ENCODE data around the gene YJEFN3. TPM values are rescaled to one million over a fixed set of nuclear protein-coding genes. Genes with fewer than 3 reads are reported as not detected.

YJEFN3 gene
- total RNA-seq, 1 experiment from 2014 or later = 11.1 TPM

- no peak for TF ChIP-seq FOXK1 (CRISPR knock-in tag; IDR thresholded peaks at IDR 0.05)
- no peak for TF ChIP-seq ETV6 (CRISPR knock-in tag; IDR thresholded peaks at IDR 0.05)
- CTCF ChIA-PET = interaction anchor here (0.5 to 1.8 kb wide), 3 partner anchors 18 to 531 kb away, joined by 3 to 6 read pairs (median 4); no protein-coding TSS in a partner anchor
- Mint-ChIP-seq H3K4me3 (no peak overlapping the region), H3K9me3 (no peaks in the 10 kb centered on the region), H3K36me3 (peaks cover 29% of the 10 kb centered on the region), H3K27me3 (ENCODE audit: low read depth) (no peaks in the 10 kb centered on the region), H3K4me1 (peaks cover 8% of the 10 kb centered on the region), H3K27ac (0 out of 2 replicates have a peak overlapping the region, but pooled peaks have one; percentile 40)
- POLR2A ChIA-PET = interaction anchor here (0.5 kb wide), 1 partner anchor 24 kb away, joined by 4 read pairs; no protein-coding TSS in a partner anchor
- ATAC-seq (peak; percentile 12), DNase-seq (ENCODE audit: low spot score) (no peak)
These were observed 20.5 kb upstream of the YJEFN3 start for GRCh38 chr19:19508217-19508616.

- ChIA-PET CTCF (interaction anchor here (0.6 to 1.2 kb wide), 5 partner anchors 20 to 168 kb away, joined by 3 to 7 read pairs (median 4); no protein-coding TSS in a partner anchor), POLR2A (interaction anchor here (0.5 to 0.6 kb wide), 2 partner anchors 111 to 349 kb away, joined by 3 to 7 read pairs; no protein-coding TSS in a partner anchor)
- Mint-ChIP-seq H3K9me3 (no peaks in the 10 kb centered on the region), H3K36me3 (peaks cover 15% of the 10 kb centered on the region), H3K27ac (peak overlapping the region; percentile 46; the same call in 1 of the 2 replicates), H3K4me1 (peaks cover 8% of the 10 kb centered on the region), H3K27me3 (ENCODE audit: low read depth) (no peaks in the 10 kb centered on the region), H3K4me3 (no peak overlapping the region)
- TF ChIP-seq ZNF121 (CRISPR knock-in tag; IDR thresholded peaks at IDR 0.05) (no peak), MXD4 (CRISPR knock-in tag; IDR thresholded peaks at IDR 0.05; ENCODE audit: borderline replicate concordance) (no peak), E2F5 (CRISPR knock-in tag; IDR thresholded peaks at IDR 0.05) (no peak), ELF4 (CRISPR knock-in tag; IDR thresholded peaks at IDR 0.05; ENCODE audit: low read depth) (no peak), MAX (CRISPR knock-in tag; IDR thresholded peaks at IDR 0.05) (no peak), ATF2 (CRISPR knock-in tag; IDR thresholded peaks at IDR 0.05; ENCODE audit: borderline replicate concordance, low read depth) (no peak), ATF6 (CRISPR knock-in tag; IDR thresholded peaks at IDR 0.05) (no peak), CREM (CRISPR knock-in tag; IDR thresholded peaks at IDR 0.05) (no peak), SOX15 (CRISPR knock-in tag; IDR thresholded peaks at IDR 0.05) (no peak), ERG (CRISPR knock-in tag; IDR thresholded peaks at IDR 0.05) (no peak), GRHL2 (CRISPR knock-in tag; IDR thresholded peaks at IDR 0.05; ENCODE audit: insufficient replicate concordance, severe bottlenecking) (no peak)
- DNase-seq (ENCODE audit: low spot score) (no peak), ATAC-seq (peak; percentile 68)
These were observed 18.3 kb upstream of the YJEFN3 start for GRCh38 chr19:19510432-19510831.

GRCh38 chr19:19513682-19514081 lies 15.0 kb upstream of the YJEFN3 start:
- no peak overlapping the region for H3K27ac Mint-ChIP-seq
- POLR2A ChIA-PET = no interaction called here
- no peak overlapping the region for H3K4me3 Mint-ChIP-seq
- no peaks in the 10 kb centered on the region for H3K9me3 Mint-ChIP-seq
- CTCF ChIA-PET = interaction anchor here (0.8 to 1.2 kb wide), 3 partner anchors 24 to 37 kb away, joined by 3 read pairs; no protein-coding TSS in a partner anchor
- H3K4me1 Mint-ChIP-seq = peaks cover 10% of the 10 kb centered on the region; the same call in 1 of the 2 replicates
- DNase-seq (ENCODE audit: low spot score) (no peak), ATAC-seq (no peak)
- H3K36me3 Mint-ChIP-seq = no peaks in the 10 kb centered on the region
- H3K27me3 Mint-ChIP-seq (ENCODE audit: low read depth) = no peaks in the 10 kb centered on the region
- no peak for TF ChIP-seq ZNF281 (CRISPR knock-in tag; IDR thresholded peaks at IDR 0.05)
- no peak for TF ChIP-seq PRRX2 (CRISPR knock-in tag; IDR thresholded peaks at IDR 0.05)
- no peak for TF ChIP-seq SOX15 (CRISPR knock-in tag; IDR thresholded peaks at IDR 0.05)
- no peak for TF ChIP-seq PREB (CRISPR knock-in tag; IDR thresholded peaks at IDR 0.05; ENCODE audit: borderline replicate concordance)
- TF ChIP-seq NR1H2 (CRISPR knock-in tag; IDR thresholded peaks at IDR 0.05) = no peak
- TF ChIP-seq ZMAT4 (CRISPR knock-in tag; IDR thresholded peaks at IDR 0.05) = no peak
- TF ChIP-seq ZNF425 (CRISPR knock-in tag; conservative IDR thresholded peaks at IDR 0.05) = no peak
